ENCODE results near the gene EFNA4.

The EFNA4 gene, protein sequence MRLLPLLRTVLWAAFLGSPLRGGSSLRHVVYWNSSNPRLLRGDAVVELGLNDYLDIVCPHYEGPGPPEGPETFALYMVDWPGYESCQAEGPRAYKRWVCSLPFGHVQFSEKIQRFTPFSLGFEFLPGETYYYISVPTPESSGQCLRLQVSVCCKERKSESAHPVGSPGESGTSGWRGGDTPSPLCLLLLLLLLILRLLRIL

GRCh38 chr1:155063550-155064110, at the start of gene EFNA4:
Gene EFNA4 (plus strand): TSS chr1:155063740. CDS start chr1:155063824, 84 bp downstream.
- peaks cover 26% of the 10 kb centered on the region for H3K4me1 ChIP-seq (ENCODE audit: control insufficient read depth, insufficient read depth, low read length)

GRCh38 chr1:155014709-155015508, 48.6 kb upstream of the EFNA4 start:
- Histone ChIP-seq H3K36me3 (ENCODE audit: control insufficient read depth, insufficient read depth, low read length) (peaks cover 27% of the 10 kb centered on the region), H3K4me1 (ENCODE audit: control insufficient read depth, insufficient read depth, low read length) (peaks cover 33% of the 10 kb centered on the region), H3K27ac (ENCODE audit: low read depth, low read length) (no peak overlapping the region)

More at GRCh38 chr1:155063550-155064110, at the start of gene EFNA4:
- H3K36me3 ChIP-seq (ENCODE audit: control insufficient read depth, insufficient read depth, low read length) = peaks cover 20% of the 10 kb centered on the region
- no peaks in the 10 kb centered on the region for H3K9me3 ChIP-seq (ENCODE audit: control insufficient read depth, insufficient read depth, low read depth, low read length)
- H3K9ac ChIP-seq (ENCODE audit: low read length) = peak within 1 kb of the TSS; percentile 78
- peaks cover 6% of the 10 kb centered on the region for H3K27me3 ChIP-seq (ENCODE audit: control insufficient read depth, insufficient read depth, low read length)
- peak within 1 kb of the TSS; percentile 63; the same call in 1 of the 2 replicates for H3K27ac ChIP-seq (ENCODE audit: low read depth, low read length)
- peak within 1 kb of the TSS; percentile 89 for H3K4me3 ChIP-seq (ENCODE audit: low read depth, low read length)

GRCh38 chr1:155015527-155016230, 47.9 kb upstream of the EFNA4 start:
- Histone ChIP-seq H3K36me3 (ENCODE audit: control insufficient read depth, insufficient read depth, low read length) (peaks cover 27% of the 10 kb centered on the region), H3K27ac (ENCODE audit: low read depth, low read length) (no peak overlapping the region), H3K9me3 (ENCODE audit: control insufficient read depth, insufficient read depth, low read depth, low read length) (no peaks in the 10 kb centered on the region), H3K4me1 (ENCODE audit: control insufficient read depth, insufficient read depth, low read length) (peaks cover 30% of the 10 kb centered on the region), H3K9ac (ENCODE audit: low read length) (no peak overlapping the region), H3K4me3 (ENCODE audit: low read depth, low read length) (no peak overlapping the region), H3K27me3 (ENCODE audit: control insufficient read depth, insufficient read depth, low read length) (no peaks in the 10 kb centered on the region)

More at GRCh38 chr1:155014709-155015508, 48.6 kb upstream of the EFNA4 start:
- Histone ChIP-seq H3K9ac (ENCODE audit: low read length) (no peak overlapping the region), H3K9me3 (ENCODE audit: control insufficient read depth, insufficient read depth, low read depth, low read length) (no peaks in the 10 kb centered on the region), H3K27me3 (ENCODE audit: control insufficient read depth, insufficient read depth, low read length) (no peaks in the 10 kb centered on the region), H3K4me3 (ENCODE audit: low read depth, low read length) (no peak overlapping the region)

- peaks cover 27% of the 10 kb centered on the region for H3K36me3 ChIP-seq (ENCODE audit: control insufficient read depth, insufficient read depth, low read length)
- 0 out of 2 replicates have a peak overlapping the region, but pooled peaks have one; percentile 62 for H3K4me3 ChIP-seq (ENCODE audit: low read depth, low read length)
- no peaks in the 10 kb centered on the region for H3K9me3 ChIP-seq (ENCODE audit: control insufficient read depth, insufficient read depth, low read depth, low read length)
- H3K9ac ChIP-seq (ENCODE audit: low read length) = no peak overlapping the region
- H3K27me3 ChIP-seq (ENCODE audit: control insufficient read depth, insufficient read depth, low read length) = no peaks in the 10 kb centered on the region
- peak overlapping the region; percentile 75; the same call in 1 of the 2 replicates for H3K27ac ChIP-seq (ENCODE audit: low read depth, low read length)
- peaks cover 30% of the 10 kb centered on the region for H3K4me1 ChIP-seq (ENCODE audit: control insufficient read depth, insufficient read depth, low read length)
Observed at GRCh38 chr1:155016231-155016831, 47.2 kb upstream of the EFNA4 start.

DNA sequence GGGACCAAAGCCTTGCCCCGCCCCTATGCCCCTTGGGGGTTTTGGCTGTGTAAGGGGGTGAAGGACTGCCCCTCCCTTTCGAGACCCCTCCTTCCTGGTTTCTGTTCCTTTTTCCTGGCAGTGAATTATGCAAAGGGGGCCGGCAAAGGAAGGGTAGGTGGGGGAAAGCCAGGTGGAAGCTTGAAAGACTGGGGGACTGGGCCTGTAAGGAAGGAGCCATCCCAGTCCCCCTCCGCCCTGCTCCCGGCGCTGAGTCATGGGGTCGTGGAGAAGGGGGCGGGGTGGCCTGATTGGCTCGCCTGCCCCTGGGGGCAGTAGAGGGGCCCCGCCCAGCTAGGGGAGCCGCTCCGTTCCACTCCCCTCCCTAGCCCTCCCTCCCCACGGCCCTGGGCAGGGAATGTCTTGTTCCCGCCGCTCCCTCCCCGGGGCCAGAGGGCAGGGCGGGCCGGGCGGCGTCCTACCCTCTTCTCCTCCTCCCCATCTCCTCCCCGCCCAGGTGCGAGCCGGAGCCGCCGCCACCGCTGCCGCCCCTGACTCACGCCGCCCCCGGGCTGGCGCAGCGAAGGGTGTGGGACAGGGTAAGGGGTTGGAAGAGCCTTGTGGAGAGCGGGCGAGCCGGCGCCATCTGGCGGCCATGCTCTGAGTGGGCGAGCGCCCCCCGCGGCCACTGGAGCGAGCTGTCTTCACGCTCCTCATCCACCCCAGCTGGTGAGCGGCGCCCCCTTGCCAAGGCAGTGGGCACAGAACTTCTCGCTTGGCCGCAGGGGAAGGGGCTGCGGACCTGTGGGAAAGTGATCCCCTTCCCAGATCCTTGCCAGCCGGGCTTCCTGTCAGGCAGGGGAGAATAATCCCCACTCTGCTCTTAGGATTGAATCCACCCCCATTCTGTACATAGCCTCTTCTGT, 46.2 kb upstream of the EFNA4 start:
- Histone ChIP-seq H3K27me3 (ENCODE audit: control insufficient read depth, insufficient read depth, low read length) (no peaks in the 10 kb centered on the region), H3K4me3 (ENCODE audit: low read depth, low read length) (peak overlapping the region; percentile 62), H3K36me3 (ENCODE audit: control insufficient read depth, insufficient read depth, low read length) (peaks cover 27% of the 10 kb centered on the region), H3K9ac (ENCODE audit: low read length) (peak overlapping the region; percentile 47), H3K4me1 (ENCODE audit: control insufficient read depth, insufficient read depth, low read length) (peaks cover 21% of the 10 kb centered on the region), H3K9me3 (ENCODE audit: control insufficient read depth, insufficient read depth, low read depth, low read length) (no peaks in the 10 kb centered on the region), H3K27ac (ENCODE audit: low read depth, low read length) (peak overlapping the region; percentile 75; the same call in 1 of the 2 replicates)

- no peaks in the 10 kb centered on the region for H3K27me3 ChIP-seq (ENCODE audit: control insufficient read depth, insufficient read depth, low read length)
- H3K4me3 ChIP-seq (ENCODE audit: low read depth, low read length) = peak overlapping the region; percentile 62
- peaks cover 15% of the 10 kb centered on the region for H3K4me1 ChIP-seq (ENCODE audit: control insufficient read depth, insufficient read depth, low read length)
- H3K27ac ChIP-seq (ENCODE audit: low read depth, low read length) = no peak overlapping the region
- peaks cover 27% of the 10 kb centered on the region for H3K36me3 ChIP-seq (ENCODE audit: control insufficient read depth, insufficient read depth, low read length)
- peak overlapping the region; percentile 30 for H3K9ac ChIP-seq (ENCODE audit: low read length)
- no peaks in the 10 kb centered on the region for H3K9me3 ChIP-seq (ENCODE audit: control insufficient read depth, insufficient read depth, low read depth, low read length)
Observed at GRCh38 chr1:155017946-155018316, 45.6 kb upstream of the EFNA4 start.

GRCh38 chr1:155018617-155019348, 44.8 kb upstream of the EFNA4 start:
- Histone ChIP-seq H3K4me1 (ENCODE audit: control insufficient read depth, insufficient read depth, low read length) (peaks cover 12% of the 10 kb centered on the region), H3K36me3 (ENCODE audit: control insufficient read depth, insufficient read depth, low read length) (peaks cover 26% of the 10 kb centered on the region), H3K27ac (ENCODE audit: low read depth, low read length) (no peak overlapping the region), H3K9me3 (ENCODE audit: control insufficient read depth, insufficient read depth, low read depth, low read length) (no peaks in the 10 kb centered on the region), H3K27me3 (ENCODE audit: control insufficient read depth, insufficient read depth, low read length) (no peaks in the 10 kb centered on the region), H3K4me3 (ENCODE audit: low read depth, low read length) (no peak overlapping the region), H3K9ac (ENCODE audit: low read length) (no peak overlapping the region)

- no peak overlapping the region for H3K9ac ChIP-seq (ENCODE audit: low read length)
- peaks cover 17% of the 10 kb centered on the region for H3K36me3 ChIP-seq (ENCODE audit: control insufficient read depth, insufficient read depth, low read length)
- peaks cover 12% of the 10 kb centered on the region for H3K4me1 ChIP-seq (ENCODE audit: control insufficient read depth, insufficient read depth, low read length)
- H3K27me3 ChIP-seq (ENCODE audit: control insufficient read depth, insufficient read depth, low read length) = no peaks in the 10 kb centered on the region
- no peak overlapping the region for H3K27ac ChIP-seq (ENCODE audit: low read depth, low read length)
- no peaks in the 10 kb centered on the region for H3K9me3 ChIP-seq (ENCODE audit: control insufficient read depth, insufficient read depth, low read depth, low read length)
- no peak overlapping the region for H3K4me3 ChIP-seq (ENCODE audit: low read depth, low read length)
Observed at GRCh38 chr1:155019377-155020245, 43.9 kb upstream of the EFNA4 start.
